ENCODE measurements around the gene OR2B3. TPM values are rescaled to one million over a fixed set of nuclear protein-coding genes. Genes with fewer than 3 reads are reported as not detected.
"Not testable (repeated sequence)": the region's sequence is repeated elsewhere in the genome, so short reads cannot be mapped to it uniquely, and the experiment has no call there.

OR2B3 gene, protein sequence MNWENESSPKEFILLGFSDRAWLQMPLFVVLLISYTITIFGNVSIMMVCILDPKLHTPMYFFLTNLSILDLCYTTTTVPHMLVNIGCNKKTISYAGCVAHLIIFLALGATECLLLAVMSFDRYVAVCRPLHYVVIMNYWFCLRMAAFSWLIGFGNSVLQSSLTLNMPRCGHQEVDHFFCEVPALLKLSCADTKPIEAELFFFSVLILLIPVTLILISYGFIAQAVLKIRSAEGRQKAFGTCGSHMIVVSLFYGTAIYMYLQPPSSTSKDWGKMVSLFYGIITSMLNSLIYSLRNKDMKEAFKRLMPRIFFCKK
- total RNA-seq: not detected in 2 replicates
- long read RNA-seq: 0 reads

GRCh38 chr6:29087213-29087612 lies at the start of gene OR2B3:
OR2B3 (minus strand) TSS chr6:29087313; CDS start chr6:29087248, 65 bp downstream.
- no peaks in the 10 kb centered on the region for H3K4me1 Mint-ChIP-seq (ENCODE audit: low read depth)
- H3K36me3 Mint-ChIP-seq (ENCODE audit: insufficient read depth): no peaks in the 10 kb centered on the region
- H3K4me3 Mint-ChIP-seq (ENCODE audit: low read depth): no peak within 1 kb of the TSS
- peaks cover 6% of the 10 kb centered on the region for H3K27me3 Mint-ChIP-seq
- TF ChIP-seq, protein P1, sequence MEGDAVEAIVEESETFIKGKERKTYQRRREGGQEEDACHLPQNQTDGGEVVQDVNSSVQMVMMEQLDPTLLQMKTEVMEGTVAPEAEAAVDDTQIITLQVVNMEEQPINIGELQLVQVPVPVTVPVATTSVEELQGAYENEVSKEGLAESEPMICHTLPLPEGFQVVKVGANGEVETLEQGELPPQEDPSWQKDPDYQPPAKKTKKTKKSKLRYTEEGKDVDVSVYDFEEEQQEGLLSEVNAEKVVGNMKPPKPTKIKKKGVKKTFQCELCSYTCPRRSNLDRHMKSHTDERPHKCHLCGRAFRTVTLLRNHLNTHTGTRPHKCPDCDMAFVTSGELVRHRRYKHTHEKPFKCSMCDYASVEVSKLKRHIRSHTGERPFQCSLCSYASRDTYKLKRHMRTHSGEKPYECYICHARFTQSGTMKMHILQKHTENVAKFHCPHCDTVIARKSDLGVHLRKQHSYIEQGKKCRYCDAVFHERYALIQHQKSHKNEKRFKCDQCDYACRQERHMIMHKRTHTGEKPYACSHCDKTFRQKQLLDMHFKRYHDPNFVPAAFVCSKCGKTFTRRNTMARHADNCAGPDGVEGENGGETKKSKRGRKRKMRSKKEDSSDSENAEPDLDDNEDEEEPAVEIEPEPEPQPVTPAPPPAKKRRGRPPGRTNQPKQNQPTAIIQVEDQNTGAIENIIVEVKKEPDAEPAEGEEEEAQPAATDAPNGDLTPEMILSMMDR (IDR thresholded peaks at IDR 0.05; ENCODE audit: unreplicated experiment): no peak
- no peak for DNase-seq (ENCODE audit: low spot score, unreplicated experiment)
- no peaks in the 10 kb centered on the region for H3K9me3 Mint-ChIP-seq (ENCODE audit: low read depth)
- H3K27ac Mint-ChIP-seq: no peak within 1 kb of the TSS

- Mint-ChIP-seq H3K4me1 (ENCODE audit: low read depth) (no peaks in the 10 kb centered on the region), H3K9me3 (ENCODE audit: low read depth) (no peaks in the 10 kb centered on the region), H3K4me3 (ENCODE audit: low read depth) (no peak overlapping the region), H3K27ac (no peak overlapping the region), H3K27me3 (peaks cover 12% of the 10 kb centered on the region), H3K36me3 (ENCODE audit: insufficient read depth) (no peaks in the 10 kb centered on the region)
- TF ChIP-seq, protein P1 (IDR thresholded peaks at IDR 0.05; ENCODE audit: unreplicated experiment): no peak
- no peak for DNase-seq (ENCODE audit: low spot score, unreplicated experiment)
Measured at GRCh38 chr6:29131691-29132090, 44.6 kb upstream of the OR2B3 start.

- no peaks in the 10 kb centered on the region for H3K9me3 Mint-ChIP-seq (ENCODE audit: low read depth)
Measured at GRCh38 chr6:29130644-29131043, 43.5 kb upstream of the OR2B3 start.

GRCh38 chr6:29129326-29130012 lies 42.4 kb upstream of the OR2B3 start:
- Mint-ChIP-seq H3K27me3 (peaks cover 12% of the 10 kb centered on the region), H3K4me1 (ENCODE audit: low read depth) (no peaks in the 10 kb centered on the region), H3K36me3 (ENCODE audit: insufficient read depth) (no peaks in the 10 kb centered on the region), H3K9me3 (ENCODE audit: low read depth) (no peaks in the 10 kb centered on the region), H3K4me3 (ENCODE audit: low read depth) (no peak overlapping the region), H3K27ac (no peak overlapping the region)
- TF ChIP-seq, protein P1 (IDR thresholded peaks at IDR 0.05; ENCODE audit: unreplicated experiment): no peak
- DNase-seq (ENCODE audit: low spot score, unreplicated experiment): no peak

More at GRCh38 chr6:29130644-29131043, 43.5 kb upstream of the OR2B3 start:
- TF ChIP-seq, protein P1 (IDR thresholded peaks at IDR 0.05; ENCODE audit: unreplicated experiment): no peak
- Mint-ChIP-seq H3K27me3 (peaks cover 12% of the 10 kb centered on the region), H3K36me3 (ENCODE audit: insufficient read depth) (no peaks in the 10 kb centered on the region), H3K4me3 (ENCODE audit: low read depth) (no peak overlapping the region), H3K27ac (no peak overlapping the region), H3K4me1 (ENCODE audit: low read depth) (no peaks in the 10 kb centered on the region)
- DNase-seq (ENCODE audit: low spot score, unreplicated experiment): no peak

DNA sequence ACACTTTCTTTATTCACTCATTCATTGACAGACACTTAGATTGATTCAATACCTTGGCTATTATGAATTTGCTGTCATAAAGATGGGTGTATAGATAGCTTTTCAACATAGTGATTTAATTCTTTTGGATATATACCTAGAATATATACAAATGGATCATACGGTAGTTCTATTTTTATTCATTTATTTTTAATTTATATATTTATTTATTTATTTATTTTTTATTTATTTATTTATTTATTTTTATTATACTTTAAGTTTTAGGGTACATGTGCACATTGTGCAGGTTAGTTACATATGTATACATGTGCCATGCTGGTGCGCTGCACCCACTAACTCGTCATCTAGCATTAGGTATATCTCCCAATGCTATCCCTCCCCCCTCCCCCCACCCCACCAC lies 27.9 kb upstream of the OR2B3 start:
- H3K4me1 Mint-ChIP-seq (ENCODE audit: low read depth); H3K4me3 Mint-ChIP-seq (ENCODE audit: low read depth); H3K9me3 Mint-ChIP-seq (ENCODE audit: low read depth); DNase-seq (ENCODE audit: low spot score, unreplicated experiment); H3K27ac Mint-ChIP-seq; H3K36me3 Mint-ChIP-seq (ENCODE audit: insufficient read depth): not testable (repeated sequence)
- peaks cover 11% of the 10 kb centered on the region for H3K27me3 Mint-ChIP-seq
